HG02981 (cell line): Measurements from ENCODE around the gene CFHR3.
A peak's percentile ranks its signal among the peaks of the same experiment; 100 is the strongest.
"Not testable (repeated sequence)": the region's sequence is repeated elsewhere in the genome, so short reads cannot be mapped to it uniquely, and the experiment has no call there.

Source experiments
- ATAC-seq: cut with Tn5 transposase; IDR thresholded peaks from one replicate; pipeline ENCODE4 v1.9.1; 2021; ENCODE audit warnings: mild to moderate bottlenecking, moderate library complexity; ENCODE audit not compliant: unreplicated experiment

Gene CFHR3

DNA sequence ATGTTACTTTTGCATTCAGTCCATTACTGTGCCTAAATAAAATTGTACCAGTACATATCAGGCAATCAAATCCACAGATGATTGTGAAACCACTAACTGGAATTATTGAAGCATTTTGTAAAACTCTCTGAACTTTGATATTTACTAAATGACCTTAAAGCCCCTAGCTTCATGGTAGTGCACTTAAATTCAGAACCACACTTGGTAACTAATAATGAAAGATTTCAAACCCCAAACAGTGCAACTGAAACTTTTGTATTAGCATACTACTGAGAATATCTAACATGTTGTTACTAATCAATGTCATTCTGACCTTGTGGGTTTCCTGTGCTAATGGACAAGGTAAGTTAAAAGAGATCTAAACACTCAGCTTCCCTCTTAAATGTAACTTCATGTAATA is at the start of gene CFHR3:
CFHR3 (plus strand) TSS at position 238 of the 400 bp plus-strand sequence; CDS start at position 285, 47 bp downstream.
- ATAC-seq = peak; percentile 75

DNA sequence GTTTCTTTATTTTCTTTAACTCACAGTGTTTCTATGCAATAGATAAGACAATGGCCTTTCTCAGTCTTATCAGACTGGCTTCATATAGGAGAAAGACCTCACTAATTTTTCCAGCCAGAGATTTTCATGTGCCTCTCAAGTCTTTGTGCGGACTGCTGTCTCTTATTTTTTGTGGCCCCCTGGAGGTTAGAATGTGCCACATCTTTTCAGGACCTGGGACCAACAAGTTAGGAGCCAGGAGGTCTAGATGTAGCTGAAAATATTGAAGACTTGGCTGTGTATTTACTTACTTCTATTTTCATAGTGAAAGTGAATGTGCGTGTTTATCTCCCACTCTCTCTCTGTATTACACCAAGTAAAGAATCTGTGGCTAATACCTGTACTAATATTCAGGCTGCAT is 42.1 kb upstream of the CFHR3 start:
- ATAC-seq = no peak

DNA sequence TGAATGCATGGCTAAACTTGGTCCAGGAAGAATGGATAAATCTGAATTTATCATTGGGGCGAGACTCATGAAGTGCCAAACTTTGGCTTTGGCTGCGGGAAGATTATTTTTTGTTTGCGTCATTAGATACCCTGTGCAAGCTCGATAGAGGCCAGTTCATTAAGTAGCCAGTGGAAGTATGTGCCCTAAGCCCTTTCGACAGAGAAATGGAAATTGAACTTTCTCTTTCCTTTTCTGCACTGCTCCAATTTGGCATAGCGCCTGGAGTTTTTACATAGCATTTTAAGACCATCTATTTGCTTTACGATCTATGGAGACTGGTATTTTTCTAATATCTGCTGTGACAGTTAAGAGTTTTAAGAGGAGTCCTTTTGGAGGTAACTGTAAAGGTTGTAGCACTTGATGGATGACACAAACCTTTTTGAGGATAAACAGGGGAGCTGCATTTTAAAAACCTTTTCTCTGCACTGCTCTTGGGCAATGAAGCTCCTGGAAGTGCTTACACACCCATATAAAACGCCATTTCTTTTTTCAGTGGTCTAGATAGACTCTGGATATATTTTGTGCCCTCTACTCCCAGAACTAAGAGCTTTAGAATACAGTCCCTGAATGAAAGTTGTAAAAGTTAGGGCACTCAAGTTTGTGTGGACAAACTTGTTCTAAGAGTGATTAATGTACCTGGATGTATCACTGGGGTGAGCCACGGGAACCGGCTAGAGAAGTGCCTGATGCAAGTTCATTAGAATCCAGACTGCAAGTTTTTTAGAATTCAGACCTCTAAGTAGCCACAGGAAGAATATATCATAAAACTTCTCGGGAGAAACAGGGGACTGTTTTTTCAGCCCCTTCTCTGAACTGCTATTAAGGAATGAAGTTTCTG is 41.3 kb upstream of the CFHR3 start:
- no peak for ATAC-seq

DNA sequence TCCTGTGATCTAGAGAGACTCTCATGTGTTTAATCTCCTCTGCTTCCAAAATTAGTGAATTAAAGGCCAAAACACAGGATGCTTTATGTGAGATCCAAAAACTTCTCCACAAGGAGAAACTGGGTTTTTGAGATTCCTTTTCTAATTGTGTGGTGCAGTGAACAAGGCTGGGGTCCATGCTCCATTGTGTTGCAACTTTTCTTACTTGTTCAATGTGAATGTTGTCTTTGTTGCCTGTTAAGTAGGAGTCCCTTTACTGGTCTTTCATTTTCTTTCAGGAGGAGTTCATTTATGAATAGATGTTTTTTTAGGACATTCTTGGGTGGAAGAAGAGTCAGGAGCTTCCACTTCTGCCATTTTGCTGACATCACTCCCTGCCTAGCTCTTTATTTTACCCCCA is 40.6 kb upstream of the CFHR3 start:
- no peak for ATAC-seq

DNA sequence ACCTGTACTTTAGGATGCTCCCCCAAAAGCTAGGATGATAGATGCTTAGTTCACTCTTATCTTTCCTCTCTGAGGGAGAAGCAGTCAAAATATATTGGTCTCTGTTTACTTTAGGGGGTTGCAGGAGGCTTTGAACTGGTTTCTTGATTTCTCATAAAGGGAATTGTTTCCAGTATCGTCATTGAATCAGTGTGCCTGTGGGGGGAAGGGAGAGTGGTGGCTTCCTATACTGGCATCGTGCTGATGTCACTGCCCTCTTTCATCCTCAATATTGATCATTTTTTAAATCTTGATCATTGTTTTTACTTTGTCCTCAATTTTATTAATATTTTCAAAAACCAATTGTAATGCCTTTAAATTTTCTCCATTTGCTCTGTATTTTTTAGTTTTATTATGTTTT is 40.2 kb upstream of the CFHR3 start:
- ATAC-seq = no peak

DNA sequence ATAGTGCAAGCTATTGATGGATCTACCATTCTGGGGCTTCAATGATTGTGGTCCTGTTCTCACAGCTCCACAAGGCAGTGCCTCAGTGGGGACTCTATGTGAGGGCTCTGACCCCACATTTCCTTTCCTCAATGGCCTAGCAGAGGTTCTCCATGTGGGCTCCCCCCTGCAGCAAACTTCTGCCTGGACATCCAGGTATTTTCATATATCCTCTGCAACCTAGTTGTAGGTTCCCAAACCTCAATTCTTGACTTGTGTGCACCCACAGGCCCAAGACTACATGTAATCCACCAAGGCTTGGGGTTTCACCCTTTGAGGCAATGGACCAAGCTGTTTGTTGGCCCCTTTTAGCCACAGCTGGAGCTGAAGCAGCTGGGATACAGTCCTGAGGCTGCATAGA is 35.9 kb upstream of the CFHR3 start:
- ATAC-seq = no peak

DNA sequence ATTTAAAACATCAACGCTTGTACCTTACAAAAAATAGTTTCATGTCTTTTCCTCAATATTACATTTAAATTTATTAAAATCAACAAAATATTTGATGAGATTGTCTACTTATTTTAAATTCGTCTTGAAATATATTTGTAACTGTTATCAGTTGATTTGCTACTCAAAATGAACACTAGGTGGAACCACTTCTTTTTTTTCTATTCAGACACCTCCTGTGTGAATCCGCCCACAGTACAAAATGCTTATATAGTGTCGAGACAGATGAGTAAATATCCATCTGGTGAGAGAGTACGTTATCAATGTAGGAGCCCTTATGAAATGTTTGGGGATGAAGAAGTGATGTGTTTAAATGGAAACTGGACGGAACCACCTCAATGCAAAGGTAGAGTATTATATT is 31.4 kb upstream of the CFHR3 start:
- ATAC-seq = peak; percentile 94

DNA sequence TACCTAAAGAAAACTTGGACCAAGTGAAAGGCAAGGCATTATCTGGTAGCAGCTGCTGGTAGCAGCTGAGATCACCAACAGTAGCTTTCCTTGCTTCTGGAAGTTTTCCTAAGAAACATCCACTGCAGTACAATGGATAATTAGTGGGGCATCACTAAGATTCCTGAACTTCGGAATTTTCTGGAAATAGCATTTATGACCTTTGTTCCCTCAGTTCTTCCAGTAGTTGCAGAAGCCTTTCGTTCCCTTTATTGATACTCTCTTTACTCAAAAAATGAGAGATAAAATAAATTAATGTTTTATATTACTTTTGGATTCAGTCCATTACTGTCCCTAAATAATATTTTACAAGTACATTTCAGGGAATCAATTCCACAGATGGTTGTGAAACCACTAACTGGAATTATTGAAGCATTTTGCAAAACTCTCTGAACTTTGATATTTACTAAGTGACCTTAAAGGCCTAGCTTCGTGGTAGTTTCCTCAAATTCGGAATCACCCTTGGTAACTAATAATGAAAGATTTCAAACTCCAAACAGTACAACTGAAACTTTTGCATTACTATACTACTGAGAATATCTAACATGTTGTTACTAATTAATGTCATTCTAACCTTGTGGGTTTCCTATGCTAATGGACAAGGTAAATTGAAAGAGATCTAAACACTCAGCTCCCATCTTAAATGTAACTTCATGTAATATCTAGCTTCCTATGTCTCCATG is 9.5 kb upstream of the CFHR3 start:
- ATAC-seq = not testable (repeated sequence)

DNA sequence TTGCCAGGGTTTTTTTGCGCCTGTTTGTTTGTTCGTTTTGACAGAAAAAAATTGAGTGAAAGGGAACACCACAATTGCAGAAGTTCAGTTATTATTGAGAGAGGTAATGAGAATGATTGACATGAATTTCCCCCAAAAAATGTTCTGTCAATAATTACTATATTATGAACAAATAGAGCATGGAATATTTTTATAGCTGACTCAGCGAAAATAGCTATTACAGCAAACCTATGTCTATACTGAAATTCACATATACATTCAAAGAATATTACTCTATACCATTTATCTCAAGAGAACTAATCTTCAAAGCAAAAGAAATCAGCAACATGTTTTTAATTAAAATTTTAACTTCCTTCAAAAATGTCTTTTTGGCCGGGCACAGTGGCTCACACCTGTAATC is 4.8 kb upstream of the CFHR3 start:
- not testable (repeated sequence) for ATAC-seq

DNA sequence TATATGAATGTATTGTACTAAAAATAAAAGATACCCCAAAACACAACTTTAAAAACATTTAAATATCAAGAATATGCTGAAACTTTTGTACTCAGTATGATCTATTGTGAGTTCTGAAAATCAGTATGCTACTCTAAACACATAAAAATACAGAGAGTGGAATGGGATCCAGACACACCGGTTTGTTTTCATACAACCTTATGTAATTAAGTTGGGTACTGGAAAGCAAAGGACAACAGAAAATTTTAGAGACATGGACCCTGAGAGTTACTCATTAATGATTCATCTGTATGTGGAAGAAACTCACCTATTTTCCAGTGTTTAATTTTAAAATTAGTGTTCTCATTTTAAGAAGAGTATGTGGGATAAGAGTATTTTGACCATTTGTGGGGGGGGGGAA is 927 bp upstream of the CFHR3 start:
- ATAC-seq = no peak

DNA sequence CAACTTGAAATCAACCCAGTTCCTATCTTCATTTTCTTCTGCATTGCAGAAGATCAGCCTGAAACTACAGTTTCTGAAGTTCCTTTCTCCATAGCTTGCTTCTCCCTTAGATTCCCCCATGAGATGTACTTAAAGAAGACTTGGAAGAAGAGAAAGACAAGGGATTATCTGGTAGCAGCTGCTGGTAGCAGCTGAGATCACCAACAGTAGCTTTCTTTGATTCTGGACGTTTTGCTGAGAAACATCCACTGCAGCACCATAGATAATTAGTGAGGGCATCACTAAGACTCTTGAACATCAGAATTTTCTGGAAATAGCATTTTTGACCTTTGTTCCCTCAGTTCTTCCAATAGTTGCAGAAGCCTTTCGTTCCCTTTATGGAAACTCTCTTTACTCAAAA is 465 bp upstream of the CFHR3 start:
- no peak for ATAC-seq

DNA sequence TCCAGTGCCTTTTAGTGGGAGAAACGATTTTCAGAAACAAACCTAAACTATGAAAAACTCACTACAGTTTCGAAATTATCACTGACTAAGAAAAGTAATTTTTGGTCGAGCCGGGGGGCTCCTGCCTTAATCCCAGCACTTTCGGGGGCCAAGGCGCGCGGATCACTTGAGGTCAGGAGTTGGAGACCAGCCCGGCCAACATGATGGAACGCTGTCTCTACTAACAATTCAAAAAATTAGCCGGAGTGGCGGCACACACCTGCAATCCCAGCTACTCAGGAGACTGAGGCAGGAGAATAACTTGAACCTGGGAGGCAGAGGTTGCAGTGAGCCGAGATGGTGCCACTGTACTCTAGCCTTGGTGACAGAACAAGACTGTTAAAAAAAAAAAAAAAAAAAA is 3.0 kb downstream of the CFHR3 start:
- no peak for ATAC-seq

DNA sequence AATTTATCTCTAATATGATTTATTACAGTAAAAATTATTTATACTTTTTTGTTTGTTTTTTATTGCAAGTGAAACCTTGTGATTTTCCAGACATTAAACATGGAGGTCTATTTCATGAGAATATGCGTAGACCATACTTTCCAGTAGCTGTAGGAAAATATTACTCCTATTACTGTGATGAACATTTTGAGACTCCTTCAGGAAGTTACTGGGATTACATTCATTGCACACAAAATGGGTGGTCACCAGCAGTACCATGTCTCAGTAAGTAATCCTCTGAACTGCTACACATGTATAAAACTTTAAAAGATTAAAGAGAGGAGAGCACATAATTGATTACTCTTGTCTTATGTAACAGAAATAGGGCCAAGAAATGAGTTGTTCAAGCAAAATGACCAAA is 4.5 kb downstream of the CFHR3 start:
- no peak for ATAC-seq

DNA sequence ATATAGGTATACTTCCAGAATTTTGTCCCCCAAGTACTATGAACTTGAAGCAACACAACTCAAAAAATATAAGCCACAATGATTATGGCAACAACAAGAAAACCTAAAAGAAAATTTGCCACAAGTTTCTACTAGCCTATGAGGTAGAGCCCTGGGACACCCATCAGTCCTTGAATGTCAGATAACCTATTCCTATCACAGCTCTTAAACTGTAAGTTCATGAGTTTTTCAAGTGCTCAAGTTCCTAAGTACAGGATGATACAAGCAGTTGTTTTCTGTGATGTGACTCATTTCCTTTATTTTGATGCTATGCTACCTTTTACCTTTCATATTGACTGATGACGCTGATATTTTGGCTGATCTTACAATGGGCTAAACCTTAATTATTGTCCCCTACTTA is 16.6 kb downstream of the CFHR3 start:
- not testable (repeated sequence) for ATAC-seq

DNA sequence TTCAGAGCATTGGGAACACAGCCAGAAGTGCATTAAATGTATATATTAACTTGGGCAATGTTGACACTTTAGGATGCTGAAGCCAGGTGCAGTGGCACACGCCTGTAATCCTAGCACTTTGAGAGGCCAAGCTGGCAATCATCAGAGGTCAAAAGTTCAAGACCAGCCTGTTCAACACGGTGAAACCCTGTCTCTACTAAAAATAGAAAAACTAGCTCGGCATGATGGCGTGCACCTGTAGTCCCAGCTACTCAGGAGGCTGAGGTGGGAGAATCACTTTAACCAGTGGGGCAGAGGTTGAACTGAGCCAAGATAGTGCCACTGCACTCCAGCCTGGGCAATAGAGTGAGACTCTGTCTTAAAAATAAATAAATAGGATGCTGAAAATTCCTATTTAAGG is 19.5 kb downstream of the CFHR3 start:
- ATAC-seq = not testable (repeated sequence)

DNA sequence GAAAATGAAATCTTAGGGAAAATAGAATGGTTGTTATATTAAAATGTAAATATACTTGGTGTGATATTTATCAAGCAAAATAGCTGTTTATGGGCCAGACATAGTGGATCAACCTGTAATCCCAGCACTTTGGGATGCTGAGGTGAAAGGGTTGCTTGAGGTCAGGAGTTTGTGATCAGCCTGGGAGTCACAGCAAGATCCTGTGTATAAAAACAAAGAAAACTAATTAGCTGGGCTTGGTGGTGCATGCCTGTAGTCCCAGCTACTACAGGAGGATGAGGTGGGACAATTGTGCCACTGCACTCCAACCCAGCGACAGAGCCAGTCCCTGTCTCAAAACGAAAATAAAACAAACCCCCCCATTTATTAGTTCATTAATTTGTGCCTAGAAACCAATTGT is 23.3 kb downstream of the CFHR3 start:
- no peak for ATAC-seq

DNA sequence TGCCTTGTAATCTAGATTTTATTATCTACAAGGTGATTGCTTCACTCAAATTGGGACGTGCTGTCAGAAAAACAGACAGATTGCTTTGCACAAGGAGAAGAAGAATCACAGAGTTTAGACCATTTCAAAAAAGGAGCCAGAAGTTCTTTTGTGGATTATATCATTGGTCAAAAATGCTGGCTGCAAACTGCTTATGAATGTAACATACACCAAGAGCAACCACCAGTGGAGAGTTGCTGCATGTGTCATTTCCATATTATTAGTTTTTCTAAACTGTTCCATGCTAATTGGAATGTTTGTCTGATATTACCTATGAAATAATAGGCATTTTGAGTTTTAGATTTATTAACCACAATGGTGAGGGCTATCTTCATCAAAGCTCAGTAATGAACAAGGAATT is 27.3 kb downstream of the CFHR3 start:
- not testable (repeated sequence) for ATAC-seq

DNA sequence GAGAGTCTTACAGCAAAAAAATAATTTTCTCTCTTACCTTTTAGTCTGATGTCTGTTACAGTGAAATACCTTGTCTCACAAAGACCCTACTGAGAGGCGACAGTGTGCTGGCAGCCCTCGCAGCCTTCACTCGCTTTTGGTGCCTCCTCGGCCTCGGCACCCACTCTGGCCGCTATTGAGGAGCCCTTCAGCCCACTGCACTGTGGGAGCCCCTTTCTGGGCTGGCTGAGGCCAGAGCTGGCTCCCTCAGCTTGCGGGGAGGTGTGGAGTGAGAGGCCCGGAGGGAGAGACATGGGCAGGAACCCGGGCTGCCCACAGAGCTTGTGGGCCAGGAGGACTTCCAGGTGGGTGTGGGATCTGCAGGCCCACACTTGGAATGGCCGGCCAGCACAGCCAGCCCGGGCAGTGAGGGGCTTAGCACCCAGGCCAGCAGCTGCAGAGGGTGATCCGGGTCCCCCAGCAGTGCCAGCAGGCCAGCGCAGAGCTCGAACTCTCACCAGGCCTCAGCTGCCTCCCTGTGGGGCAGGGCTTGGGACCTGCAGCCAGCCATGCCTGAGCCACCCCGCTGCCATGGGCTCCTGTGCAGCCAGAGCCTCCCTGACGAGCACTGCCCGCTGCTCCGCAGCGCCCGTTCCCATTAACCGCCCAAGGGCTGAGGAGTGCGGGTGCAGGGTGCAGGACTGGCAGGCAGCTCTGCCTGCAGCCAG is 34.0 kb downstream of the CFHR3 start:
- no peak for ATAC-seq

DNA sequence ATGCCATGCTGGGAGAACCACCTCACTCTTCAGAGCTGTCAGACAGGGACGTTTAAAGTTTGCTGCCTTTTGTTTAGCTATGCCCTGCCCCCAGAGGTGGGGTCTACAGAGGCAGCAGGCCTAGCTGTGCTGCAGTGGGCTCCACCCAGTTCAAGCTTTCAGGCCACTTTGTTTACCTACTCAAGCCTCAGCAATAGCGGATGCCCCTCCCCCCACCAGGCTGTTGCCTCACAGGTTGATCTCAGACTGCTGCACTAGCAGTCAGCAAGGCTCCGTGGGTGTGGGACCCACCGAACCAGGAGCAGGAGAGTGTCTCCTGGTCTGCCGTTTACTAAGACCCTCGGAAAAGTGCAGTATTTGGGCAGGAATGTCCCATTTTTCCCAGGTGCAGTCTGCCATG is 42.8 kb downstream of the CFHR3 start:
- not testable (repeated sequence) for ATAC-seq

DNA sequence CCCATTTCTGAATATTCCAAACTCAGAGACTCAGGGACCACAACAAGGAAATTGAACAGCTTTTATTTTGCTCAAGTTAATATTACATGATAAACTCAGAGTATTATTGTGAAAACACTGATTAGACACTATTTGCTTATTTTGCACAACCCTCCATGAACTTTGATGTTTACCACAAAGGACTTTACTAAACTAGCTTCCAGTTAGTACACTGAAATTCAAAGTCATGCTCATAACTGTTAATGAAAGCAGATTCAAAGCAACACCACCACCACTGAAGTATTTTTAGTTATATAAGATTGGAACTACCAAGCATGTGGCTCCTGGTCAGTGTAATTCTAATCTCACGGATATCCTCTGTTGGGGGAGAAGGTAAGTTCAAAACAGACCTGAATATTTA is 44.9 kb downstream of the CFHR3 start, which contains the start of gene CFHR1:
CFHR1 (plus strand) TSS at position 201 of the 400 bp plus-strand sequence; CDS start at position 315, 114 bp downstream.
- ATAC-seq = not testable (repeated sequence)

DNA sequence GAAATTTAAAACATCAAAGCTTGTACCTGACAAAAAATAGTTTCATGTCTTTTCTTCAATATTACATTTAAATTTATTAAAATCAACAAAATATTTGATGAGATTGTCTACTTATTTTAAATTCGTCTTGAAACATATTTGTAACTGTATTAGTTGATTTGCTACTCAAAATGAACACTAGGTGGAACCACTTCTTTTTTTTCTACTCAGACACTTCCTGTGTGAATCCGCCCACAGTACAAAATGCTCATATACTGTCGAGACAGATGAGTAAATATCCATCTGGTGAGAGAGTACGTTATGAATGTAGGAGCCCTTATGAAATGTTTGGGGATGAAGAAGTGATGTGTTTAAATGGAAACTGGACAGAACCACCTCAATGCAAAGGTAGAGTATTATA is 53.2 kb downstream of the CFHR3 start:
- peak; percentile 97 for ATAC-seq
